Neutrophil (primary cell): ENCODE results near the gene INPP5F.
A peak's percentile ranks its signal among the peaks of the same experiment; 100 is the strongest.

Source experiments
- H3K27ac ChIP-seq: fragments of 200-600 bp; sonication (generic); 2 replicates; pipeline ENCODE4 v1.5.1; 2016; ENCODE audit warnings: mild to moderate bottlenecking, moderate library complexity
- H3K27me3 ChIP-seq: fragments of 200-600 bp; sonication (generic); 2 replicates; pipeline ENCODE4 v1.6.0; 2016; ENCODE audit warnings: mild to moderate bottlenecking
- H3K36me3 ChIP-seq: fragments of 200-600 bp; sonication (generic); 2 replicates; pipeline ENCODE4 v1.5.1; 2017
- H3K4me1 ChIP-seq, 2 experiments: fragments of 200-600 bp in 1 of 2; sonication (generic) in 1 of 2; 1 replicate in 1 of 2; 2 replicates in 1 of 2; pipeline versions ENCODE4 v1.5.1 to v1.6.1; 2013 to 2016; ENCODE audit warnings: low read depth in 1 of 2, low read length in 1 of 2, mild to moderate bottlenecking in 1 of 2, moderate library complexity in 1 of 2; ENCODE audit not compliant: control insufficient read depth in 1 of 2, insufficient read depth in 1 of 2
- H3K4me3 ChIP-seq, 2 experiments: fragments of 200-600 bp in 1 of 2; sonication (generic) in 1 of 2; 1 replicate in 1 of 2; 2 replicates in 1 of 2; pipeline ENCODE4 v1.5.1; 2013 to 2016; ENCODE audit warnings: low read depth in 1 of 2, low read length in 1 of 2, mild to moderate bottlenecking in 1 of 2, moderate library complexity in 1 of 2
- H3K9me3 ChIP-seq: fragments of 200-600 bp; sonication (generic); 2 replicates; pipeline ENCODE4 v1.5.1; 2016
- TF ChIP-seq, protein P1 (sequence below): fragments of 200-600 bp; sonication (generic); IDR thresholded peaks from 2 replicates; pipeline ENCODE4 v1.5.1; 2016; ENCODE audit warnings: antibody characterized with exemption

Gene INPP5F

GRCh38 chr10:119811122-119811521 is 85.3 kb downstream of the INPP5F start:
- no peaks in the 10 kb centered on the region for H3K27me3 ChIP-seq
- TF ChIP-seq, protein P1, sequence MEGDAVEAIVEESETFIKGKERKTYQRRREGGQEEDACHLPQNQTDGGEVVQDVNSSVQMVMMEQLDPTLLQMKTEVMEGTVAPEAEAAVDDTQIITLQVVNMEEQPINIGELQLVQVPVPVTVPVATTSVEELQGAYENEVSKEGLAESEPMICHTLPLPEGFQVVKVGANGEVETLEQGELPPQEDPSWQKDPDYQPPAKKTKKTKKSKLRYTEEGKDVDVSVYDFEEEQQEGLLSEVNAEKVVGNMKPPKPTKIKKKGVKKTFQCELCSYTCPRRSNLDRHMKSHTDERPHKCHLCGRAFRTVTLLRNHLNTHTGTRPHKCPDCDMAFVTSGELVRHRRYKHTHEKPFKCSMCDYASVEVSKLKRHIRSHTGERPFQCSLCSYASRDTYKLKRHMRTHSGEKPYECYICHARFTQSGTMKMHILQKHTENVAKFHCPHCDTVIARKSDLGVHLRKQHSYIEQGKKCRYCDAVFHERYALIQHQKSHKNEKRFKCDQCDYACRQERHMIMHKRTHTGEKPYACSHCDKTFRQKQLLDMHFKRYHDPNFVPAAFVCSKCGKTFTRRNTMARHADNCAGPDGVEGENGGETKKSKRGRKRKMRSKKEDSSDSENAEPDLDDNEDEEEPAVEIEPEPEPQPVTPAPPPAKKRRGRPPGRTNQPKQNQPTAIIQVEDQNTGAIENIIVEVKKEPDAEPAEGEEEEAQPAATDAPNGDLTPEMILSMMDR, result no peak
- no peaks in the 10 kb centered on the region for H3K36me3 ChIP-seq
- no peaks in the 10 kb centered on the region for H3K9me3 ChIP-seq
- H3K4me1 ChIP-seq, result no peaks in the 10 kb centered on the region
- H3K27ac ChIP-seq, result no peak overlapping the region
- H3K4me3 ChIP-seq, result no peak overlapping the region

GRCh38 chr10:119812684-119813083 is 86.8 kb downstream of the INPP5F start:
- H3K9me3 ChIP-seq, result no peaks in the 10 kb centered on the region

DNA sequence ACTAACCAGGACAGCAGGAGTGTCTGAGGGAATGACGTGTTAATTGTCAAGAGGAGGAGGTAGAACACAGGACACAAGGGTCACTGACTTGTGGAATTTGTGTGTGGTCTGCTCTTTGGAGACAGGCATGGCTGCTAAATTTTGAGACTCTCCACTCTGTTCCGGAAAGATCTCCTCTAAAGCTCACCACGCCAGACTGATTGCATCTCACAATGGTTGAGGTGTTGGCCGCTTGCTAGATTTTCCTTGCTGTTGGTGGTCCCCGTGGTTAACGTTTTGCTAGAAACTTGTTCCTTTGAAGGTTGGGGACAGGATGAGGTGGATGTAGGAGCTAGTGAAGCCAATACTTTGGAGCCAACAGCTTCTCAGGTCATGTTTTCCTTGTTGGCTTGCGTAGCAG is 89.8 kb downstream of the INPP5F start:
- Histone ChIP-seq H3K36me3 (no peaks in the 10 kb centered on the region), H3K27me3 (peaks cover 19% of the 10 kb centered on the region), H3K27ac (no peak overlapping the region), H3K4me3 (no peak overlapping the region), H3K9me3 (no peaks in the 10 kb centered on the region), H3K4me1 (no peaks in the 10 kb centered on the region)
- TF ChIP-seq, protein P1, result no peak

More at GRCh38 chr10:119812684-119813083, 86.8 kb downstream of the INPP5F start:
- Histone ChIP-seq H3K4me3 (no peak overlapping the region), H3K27me3 (no peaks in the 10 kb centered on the region), H3K4me1 (no peaks in the 10 kb centered on the region), H3K27ac (no peak overlapping the region), H3K36me3 (no peaks in the 10 kb centered on the region)
- TF ChIP-seq, protein P1, result no peak

- TF ChIP-seq, protein P1, result no peak
- Histone ChIP-seq H3K27me3 (peaks cover 19% of the 10 kb centered on the region), H3K27ac (no peak overlapping the region), H3K4me1 (no peaks in the 10 kb centered on the region), H3K36me3 (no peaks in the 10 kb centered on the region), H3K9me3 (no peaks in the 10 kb centered on the region), H3K4me3 (peak overlapping the region in 1 of 2 experiments; percentile 53)
Observed at GRCh38 chr10:119817991-119818888, 92.4 kb downstream of the INPP5F start.

DNA sequence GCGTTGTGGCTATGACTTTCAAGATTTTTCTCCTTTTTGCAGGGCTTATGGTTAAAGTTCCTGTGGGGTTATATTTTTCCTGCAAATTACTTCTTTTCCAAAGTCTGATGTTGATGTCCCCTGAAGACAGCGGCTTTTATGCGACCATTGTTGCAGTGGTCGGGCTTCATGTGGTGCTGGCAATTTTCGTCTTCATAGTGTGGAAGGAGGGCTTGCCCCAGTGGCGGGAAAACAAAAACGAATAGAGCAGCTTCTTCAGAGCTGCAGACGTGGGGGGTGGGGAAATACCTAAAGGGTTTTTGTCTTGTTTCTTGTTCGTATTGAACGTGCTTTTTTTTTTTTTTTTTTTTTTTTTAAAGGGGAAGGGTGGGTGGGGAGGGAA is 93.0 kb downstream of the INPP5F start:
- peaks cover 19% of the 10 kb centered on the region for H3K27me3 ChIP-seq
- H3K27ac ChIP-seq, result no peak overlapping the region
- no peaks in the 10 kb centered on the region for H3K4me1 ChIP-seq
- no peaks in the 10 kb centered on the region for H3K9me3 ChIP-seq
- no peaks in the 10 kb centered on the region for H3K36me3 ChIP-seq
- peak overlapping the region in 1 of 2 experiments; percentile 53 for H3K4me3 ChIP-seq
- TF ChIP-seq, protein P1, result no peak
